ENCODE measurements around the gene PTOV1. TPM values are rescaled to one million over a fixed set of nuclear protein-coding genes. Genes with fewer than 3 reads are reported as not detected.

Gene PTOV1
- total RNA-seq, 1 donor from 2014 or later = 20.5 TPM

DNA sequence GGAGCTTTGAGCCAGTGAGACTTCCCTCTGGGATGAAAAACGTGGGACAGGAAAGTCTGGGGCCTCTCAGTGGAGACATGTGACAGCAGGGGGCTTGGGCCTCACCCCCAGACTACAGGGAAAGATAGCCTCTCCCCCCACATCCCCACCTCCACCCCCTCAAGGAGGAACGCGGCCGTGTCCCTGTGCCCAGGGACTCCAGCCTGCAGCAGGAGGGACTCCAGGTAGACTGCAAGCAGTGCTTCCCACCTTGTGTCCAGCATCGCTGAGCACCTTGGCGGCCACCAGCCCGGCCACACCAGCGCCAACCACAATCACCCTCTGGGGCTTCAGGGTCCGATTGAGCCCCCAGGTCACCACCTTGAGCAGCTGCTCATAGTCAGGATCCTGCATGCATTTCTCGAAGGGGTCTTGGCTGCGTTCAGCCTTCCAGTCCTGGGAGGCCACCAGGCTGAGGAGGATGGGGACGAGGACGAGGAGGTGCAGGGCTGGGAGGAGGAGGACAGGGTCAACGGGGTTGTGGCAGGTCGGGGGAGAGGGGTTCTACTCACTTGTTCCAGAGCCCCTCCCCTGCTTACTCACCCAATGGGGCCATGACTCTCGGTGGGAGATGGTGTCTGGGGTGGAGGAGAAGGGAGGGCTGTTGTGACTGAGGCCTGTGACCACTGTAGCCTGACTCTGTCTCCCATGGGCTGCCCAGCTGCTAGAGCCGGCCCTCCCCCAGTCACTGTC lies 44.8 kb downstream of the PTOV1 start:
- Histone ChIP-seq H3K36me3 (ENCODE audit: control insufficient read depth, insufficient read depth, low read length) (no peaks in the 10 kb centered on the region), H3K4me3 (ENCODE audit: low read depth, low read length) (no peak overlapping the region), H3K27me3 (ENCODE audit: control insufficient read depth, insufficient read depth, low read length) (no peaks in the 10 kb centered on the region)
- FAIRE-seq (no peak), DNase-seq (ENCODE audit: low read depth) (no peak)
- TF ChIP-seq, protein P1, sequence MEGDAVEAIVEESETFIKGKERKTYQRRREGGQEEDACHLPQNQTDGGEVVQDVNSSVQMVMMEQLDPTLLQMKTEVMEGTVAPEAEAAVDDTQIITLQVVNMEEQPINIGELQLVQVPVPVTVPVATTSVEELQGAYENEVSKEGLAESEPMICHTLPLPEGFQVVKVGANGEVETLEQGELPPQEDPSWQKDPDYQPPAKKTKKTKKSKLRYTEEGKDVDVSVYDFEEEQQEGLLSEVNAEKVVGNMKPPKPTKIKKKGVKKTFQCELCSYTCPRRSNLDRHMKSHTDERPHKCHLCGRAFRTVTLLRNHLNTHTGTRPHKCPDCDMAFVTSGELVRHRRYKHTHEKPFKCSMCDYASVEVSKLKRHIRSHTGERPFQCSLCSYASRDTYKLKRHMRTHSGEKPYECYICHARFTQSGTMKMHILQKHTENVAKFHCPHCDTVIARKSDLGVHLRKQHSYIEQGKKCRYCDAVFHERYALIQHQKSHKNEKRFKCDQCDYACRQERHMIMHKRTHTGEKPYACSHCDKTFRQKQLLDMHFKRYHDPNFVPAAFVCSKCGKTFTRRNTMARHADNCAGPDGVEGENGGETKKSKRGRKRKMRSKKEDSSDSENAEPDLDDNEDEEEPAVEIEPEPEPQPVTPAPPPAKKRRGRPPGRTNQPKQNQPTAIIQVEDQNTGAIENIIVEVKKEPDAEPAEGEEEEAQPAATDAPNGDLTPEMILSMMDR (IDR thresholded peaks at IDR 0.05; ENCODE audit: insufficient read depth, low read length, severe bottlenecking) = no peak

DNA sequence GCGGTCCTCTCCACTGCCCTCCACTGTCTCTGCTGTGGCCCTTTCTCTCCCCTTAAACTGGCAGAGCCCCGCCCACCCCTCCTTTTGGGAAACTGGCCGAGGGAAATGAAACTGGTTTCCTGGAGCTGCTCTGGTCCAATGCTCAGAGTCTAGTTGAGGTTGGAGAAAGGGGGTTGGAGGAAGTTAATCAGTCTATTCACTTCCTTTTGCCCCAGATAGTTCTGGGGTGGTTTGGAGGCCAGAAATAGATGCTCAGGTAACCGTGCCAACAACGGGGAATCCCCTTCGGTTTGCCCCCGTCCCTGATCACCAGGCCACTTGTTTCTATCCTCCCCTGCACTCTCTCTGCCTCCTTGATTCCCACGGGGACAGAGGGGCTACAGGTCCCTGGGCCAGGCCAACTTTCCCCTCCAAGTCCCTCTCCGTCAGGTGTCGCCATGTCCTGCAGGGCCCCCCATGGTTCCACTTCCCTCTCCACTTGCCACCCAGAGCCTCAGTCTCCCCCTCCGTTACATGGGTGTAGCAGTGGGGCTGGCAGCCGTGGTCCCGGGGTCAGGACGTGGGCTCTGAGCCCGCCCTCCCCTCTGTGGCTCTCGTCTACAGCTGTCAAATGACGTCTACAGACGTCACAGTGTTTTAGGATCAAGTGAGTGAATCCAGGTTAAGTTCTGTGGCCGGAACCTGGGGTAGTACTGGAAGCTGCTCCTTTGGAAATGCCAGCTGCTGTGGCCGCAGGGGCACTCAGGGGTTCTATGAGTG lies 46.1 kb downstream of the PTOV1 start, which contains the start of gene IL4I1:
Gene IL4I1 (minus strand): TSS at position 25 of the 759 bp plus-strand sequence. CDS start 727 bp downstream, outside the sequence.
- FAIRE-seq (no peak), DNase-seq (ENCODE audit: low read depth) (no peak)
- Histone ChIP-seq H3K36me3 (ENCODE audit: control insufficient read depth, insufficient read depth, low read length) (no peaks in the 10 kb centered on the region), H3K27me3 (ENCODE audit: control insufficient read depth, insufficient read depth, low read length) (no peaks in the 10 kb centered on the region), H3K4me3 (ENCODE audit: low read depth, low read length) (no peak within 1 kb of the TSS)
- TF ChIP-seq, protein P1 (IDR thresholded peaks at IDR 0.05; ENCODE audit: insufficient read depth, low read length, severe bottlenecking) = no peak

DNA sequence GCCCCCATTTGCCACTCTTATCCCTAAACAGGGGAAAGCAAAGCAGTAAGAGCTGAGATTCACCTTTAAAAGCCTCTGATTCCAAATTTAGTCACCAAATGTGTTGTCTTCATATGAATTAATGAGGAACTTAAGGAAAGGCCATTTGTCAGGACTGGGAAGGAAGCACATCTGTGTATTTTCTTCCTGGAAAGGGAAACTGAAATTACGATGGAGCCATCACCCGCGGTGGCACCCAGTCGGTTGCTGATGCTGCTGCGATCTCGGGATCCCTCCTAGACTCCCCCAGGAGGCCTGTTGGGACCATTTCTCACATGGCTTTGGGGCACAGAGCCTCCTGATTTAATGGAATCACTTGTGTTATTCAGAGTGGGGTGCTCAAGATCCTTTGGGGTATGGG lies 53.2 kb downstream of the PTOV1 start:
- no peak for DNase-seq (ENCODE audit: low read depth)
- TF ChIP-seq, protein P1 (IDR thresholded peaks at IDR 0.05; ENCODE audit: insufficient read depth, low read length, severe bottlenecking) = no peak
- no peak for FAIRE-seq
- H3K4me3 ChIP-seq (ENCODE audit: low read depth, low read length) = no peak overlapping the region
- H3K36me3 ChIP-seq (ENCODE audit: control insufficient read depth, insufficient read depth, low read length) = peaks cover 9% of the 10 kb centered on the region
- no peaks in the 10 kb centered on the region for H3K27me3 ChIP-seq (ENCODE audit: control insufficient read depth, insufficient read depth, low read length)

DNA sequence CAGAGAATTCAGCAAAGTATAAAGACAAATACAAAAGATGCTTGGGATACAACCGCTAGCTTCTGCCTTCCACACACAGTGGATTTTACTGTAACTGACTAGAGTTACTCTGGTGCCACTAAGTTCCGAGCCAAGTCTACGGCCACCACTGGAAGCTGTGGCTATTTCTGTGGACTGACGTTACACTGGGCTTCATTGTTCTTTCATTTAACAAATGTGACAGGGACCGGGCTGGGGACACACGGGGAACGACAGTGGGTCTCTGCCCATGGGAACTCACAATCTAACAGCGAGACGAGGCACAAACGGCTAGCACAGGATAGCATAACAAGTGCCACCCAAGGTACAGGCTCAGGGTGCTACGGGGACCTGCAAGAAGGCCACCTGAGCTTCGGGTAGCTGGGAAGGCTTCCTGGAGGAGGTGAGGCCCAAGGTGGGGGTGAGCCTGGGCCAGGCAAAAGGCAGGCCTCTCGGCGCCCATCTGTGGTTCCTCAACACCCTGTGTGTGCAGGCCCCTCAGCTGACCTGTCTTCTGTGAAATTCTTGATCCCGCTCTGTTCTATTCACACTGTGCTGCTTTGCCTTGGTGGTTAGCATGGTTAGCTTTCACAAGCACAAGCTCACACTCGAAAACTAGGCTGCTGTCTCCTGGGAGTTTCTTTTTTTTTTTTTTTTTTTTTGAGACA lies 56.1 kb downstream of the PTOV1 start:
- FAIRE-seq = no peak
- Histone ChIP-seq H3K36me3 (ENCODE audit: control insufficient read depth, insufficient read depth, low read length) (peaks cover 11% of the 10 kb centered on the region), H3K4me3 (ENCODE audit: low read depth, low read length) (no peak overlapping the region), H3K27me3 (ENCODE audit: control insufficient read depth, insufficient read depth, low read length) (no peaks in the 10 kb centered on the region)
- DNase-seq (ENCODE audit: low read depth) = no peak
- TF ChIP-seq, protein P1 (IDR thresholded peaks at IDR 0.05; ENCODE audit: insufficient read depth, low read length, severe bottlenecking) = no peak

DNA sequence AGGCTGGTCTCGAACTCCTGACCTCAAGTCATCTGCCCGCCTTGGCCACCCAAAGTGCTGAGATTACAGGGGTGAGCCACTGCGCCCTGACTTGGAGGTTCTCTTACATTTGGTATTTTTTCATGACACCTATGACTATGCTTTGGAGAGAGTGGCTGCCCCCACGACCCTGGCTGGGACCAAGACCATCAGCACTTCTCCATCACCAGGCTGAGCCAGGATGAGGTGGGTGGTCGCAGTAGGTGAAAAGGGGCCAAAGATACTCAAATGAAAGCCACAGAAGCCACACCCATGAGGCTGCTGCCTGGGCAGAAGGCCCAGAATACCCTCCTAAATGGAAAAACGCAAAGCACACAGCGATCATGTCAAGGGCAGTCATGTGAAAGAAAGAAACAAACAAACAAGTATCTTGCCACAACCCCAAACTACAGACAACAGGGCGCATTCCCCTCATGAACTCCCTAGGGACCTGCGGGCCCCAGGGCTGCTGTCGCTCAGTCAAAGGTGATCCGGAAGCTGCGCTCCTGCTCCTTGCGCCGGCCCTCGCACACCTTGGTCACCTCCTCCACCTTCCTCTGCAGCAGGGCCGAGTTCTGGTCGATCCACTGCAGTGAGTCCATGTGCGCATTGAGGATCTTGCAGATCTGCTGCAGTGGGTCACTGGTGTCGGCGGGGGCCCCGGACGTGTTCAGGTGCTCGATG lies 56.9 kb downstream of the PTOV1 start:
- no peak for DNase-seq (ENCODE audit: low read depth)
- TF ChIP-seq, protein P1 (IDR thresholded peaks at IDR 0.05; ENCODE audit: insufficient read depth, low read length, severe bottlenecking) = no peak
- Histone ChIP-seq H3K4me3 (ENCODE audit: low read depth, low read length) (no peak overlapping the region), H3K36me3 (ENCODE audit: control insufficient read depth, insufficient read depth, low read length) (peaks cover 13% of the 10 kb centered on the region), H3K27me3 (ENCODE audit: control insufficient read depth, insufficient read depth, low read length) (no peaks in the 10 kb centered on the region)
- no peak for FAIRE-seq

Measured in bronchial epithelial cell (primary cell).